ENCODE measurements around the gene HTRA3.

- TF ChIP-seq KDM5A (IDR thresholded peaks at IDR 0.05; ENCODE audit: low read length) (no peak), TBP (IDR thresholded peaks at IDR 0.05; ENCODE audit: low read depth, low read length) (no peak), ATF2 (IDR thresholded peaks at IDR 0.05; ENCODE audit: low read length) (no peak), CTCF (IDR thresholded peaks at IDR 0.05; ENCODE audit: control extremely low read depth in 1 of 3, insufficient read depth in 1 of 3, low read depth in 1 of 3, low read length in 3 of 3) (no peak), POLR2A (IDR thresholded peaks at IDR 0.05; ENCODE audit: control extremely low read depth in 1 of 2, low read depth in 2 of 2, low read length in 2 of 2) (no peak), GTF2F1 (IDR thresholded peaks at IDR 0.05; ENCODE audit: borderline replicate concordance, low read depth, low read length) (no peak), YY1 (IDR thresholded peaks at IDR 0.05; ENCODE audit: low read depth, low read length) (no peak)
These were observed 40.8 kb downstream of the HTRA3 start for GRCh38 chr4:8310306-8310705.

Measured in H1 (cell line).